Stimulated activated CD8-positive, alpha-beta memory T cell treated with anti-CD3 and anti-CD28 coated beads, Interleukin-4, amount 100 ng/mL, for 4 hours (primary cell): Measurements from ENCODE around the gene CD55.

Experiments used
- DNase-seq, 2 donors: peaks; one replicate each; pipeline ENCODE4 v3.0.0-alpha.2; 2020; ENCODE audit warnings: low read depth in 2 of 2, low spot score in 1 of 2

CD55 gene

GRCh38 chr1:207329469-207329868, 8.0 kb downstream of the CD55 start:
- DNase-seq: no peak

DNA sequence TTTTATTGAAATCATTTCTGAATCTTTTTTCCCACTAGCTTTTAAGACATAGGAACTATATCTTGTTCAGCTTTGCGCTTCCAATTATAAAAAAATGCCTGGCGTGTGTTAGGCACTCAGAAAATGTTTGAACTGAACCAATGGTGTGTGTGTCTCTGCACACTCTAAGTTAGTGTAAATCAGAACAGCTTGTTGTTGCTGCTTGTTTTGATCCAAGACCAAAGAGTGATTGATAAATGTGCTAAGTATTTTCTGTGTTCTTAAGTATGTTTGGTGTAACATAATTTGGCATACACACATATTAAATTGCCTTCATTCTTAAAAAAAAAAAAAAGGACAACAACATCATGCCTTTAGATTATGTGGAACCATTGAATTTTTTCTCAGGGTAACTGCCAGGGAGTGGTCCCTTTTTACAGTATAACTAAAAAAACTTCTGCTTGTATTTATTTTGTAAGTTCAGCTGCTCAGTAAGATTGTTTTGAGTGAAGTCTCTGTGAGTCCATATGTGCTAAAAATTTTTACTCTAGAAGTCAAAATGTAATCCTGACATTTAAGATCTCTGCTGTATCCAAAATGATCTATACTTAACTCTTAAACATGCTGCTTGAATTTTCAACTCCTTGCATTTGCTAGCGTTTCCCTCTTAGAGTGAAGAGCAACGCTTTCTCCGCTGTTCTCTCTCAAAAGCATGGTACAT, 8.7 kb downstream of the CD55 start:
- DNase-seq: no peak

- DNase-seq: no peak
These were observed 10.2 kb downstream of the CD55 start for GRCh38 chr1:207331354-207332313.

GRCh38 chr1:207333009-207333600, 11.6 kb downstream of the CD55 start:
- no peak for DNase-seq

DNA sequence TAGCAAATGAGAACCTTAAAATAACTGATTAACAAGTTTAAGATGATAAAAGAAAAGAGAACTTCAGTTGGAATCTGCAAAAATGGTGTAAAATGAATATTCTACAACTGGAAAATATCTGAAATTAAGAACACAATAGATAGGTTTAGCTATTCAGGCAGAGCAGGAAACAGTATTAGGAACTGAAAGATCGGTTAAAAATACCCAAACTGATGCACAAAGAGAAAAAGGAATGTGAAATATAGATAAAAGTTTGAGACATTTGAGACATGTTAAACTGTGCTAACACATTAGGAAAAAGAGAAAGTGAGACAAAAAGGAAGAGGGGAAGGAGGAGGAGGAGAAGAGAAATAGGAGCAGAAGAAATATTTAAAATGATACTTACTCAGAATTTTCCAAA, 12.1 kb downstream of the CD55 start:
- DNase-seq: no peak

- DNase-seq: no peak
These were observed 12.9 kb downstream of the CD55 start for GRCh38 chr1:207334337-207334736.

- no peak for DNase-seq
These were observed 13.7 kb downstream of the CD55 start for GRCh38 chr1:207335138-207335537.

- DNase-seq: no peak
These were observed 14.4 kb downstream of the CD55 start for GRCh38 chr1:207335695-207336363.

GRCh38 chr1:207336559-207337467, 15.3 kb downstream of the CD55 start:
- DNase-seq: no peak

GRCh38 chr1:207342332-207342731, 20.9 kb downstream of the CD55 start:
- DNase-seq: no peak

- DNase-seq: no peak
These were observed 22.2 kb downstream of the CD55 start for GRCh38 chr1:207343675-207344074.

GRCh38 chr1:207344221-207344620, 22.7 kb downstream of the CD55 start:
- no peak for DNase-seq

DNA sequence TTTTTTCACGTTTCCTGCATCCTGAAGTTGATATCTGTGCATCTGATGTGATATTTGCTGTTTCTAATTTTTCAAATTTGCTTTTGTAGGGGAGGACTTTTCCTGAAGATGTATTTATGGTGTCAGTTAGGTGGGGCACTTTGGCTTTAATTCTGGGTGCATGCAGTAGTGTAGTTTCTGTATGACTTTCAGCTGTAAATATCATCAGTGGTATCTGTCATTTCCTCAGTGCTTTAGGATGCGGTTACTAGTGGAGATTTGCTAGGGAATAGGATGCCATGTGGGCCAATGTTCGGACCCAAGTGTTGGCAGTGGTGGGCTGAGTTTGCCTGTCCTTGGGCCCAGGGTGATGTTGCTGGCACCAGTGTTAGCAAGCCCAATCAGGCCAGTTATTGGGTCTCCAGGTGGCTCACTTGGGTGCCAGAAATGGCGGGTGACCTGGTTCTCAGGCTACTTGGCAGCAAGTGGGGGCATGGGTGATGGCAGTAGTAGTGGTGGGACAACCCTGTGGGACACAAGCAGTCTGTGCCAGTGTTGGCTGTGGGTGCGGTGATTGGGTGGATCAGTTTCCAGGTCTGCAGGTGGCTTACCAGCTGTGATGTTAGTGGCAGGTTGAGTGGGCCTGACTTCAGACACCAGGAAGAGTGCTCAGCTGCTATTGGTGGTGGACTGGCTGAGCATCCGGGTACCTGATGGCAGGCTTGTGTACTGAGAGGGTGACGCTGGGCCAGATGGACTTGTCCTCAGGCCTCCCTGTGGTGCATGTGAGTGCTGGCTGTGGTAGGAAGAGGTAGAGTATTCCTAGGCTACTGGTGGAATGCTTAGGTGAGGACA, 24.4 kb downstream of the CD55 start:
- no peak for DNase-seq

DNA sequence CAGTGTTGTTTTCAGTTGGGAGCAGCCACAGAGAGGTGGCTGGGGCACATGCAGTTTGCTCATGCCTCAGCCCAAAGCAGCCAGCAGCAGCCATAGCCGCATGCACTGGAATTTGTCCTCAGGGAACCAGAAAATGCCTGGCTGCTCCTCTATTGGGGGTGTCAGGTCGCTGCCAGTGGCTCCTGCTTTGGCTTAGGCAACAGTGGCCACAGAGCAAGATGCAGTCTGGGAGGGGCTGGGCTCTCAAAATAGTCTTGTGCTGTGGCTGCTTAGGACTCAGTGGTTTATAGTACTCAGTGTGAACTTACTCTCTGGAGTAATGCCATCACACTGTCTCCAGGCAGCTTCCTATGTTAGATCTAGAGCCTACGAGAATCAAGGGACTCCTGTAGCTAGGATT, 25.0 kb downstream of the CD55 start:
- no peak for DNase-seq

DNA sequence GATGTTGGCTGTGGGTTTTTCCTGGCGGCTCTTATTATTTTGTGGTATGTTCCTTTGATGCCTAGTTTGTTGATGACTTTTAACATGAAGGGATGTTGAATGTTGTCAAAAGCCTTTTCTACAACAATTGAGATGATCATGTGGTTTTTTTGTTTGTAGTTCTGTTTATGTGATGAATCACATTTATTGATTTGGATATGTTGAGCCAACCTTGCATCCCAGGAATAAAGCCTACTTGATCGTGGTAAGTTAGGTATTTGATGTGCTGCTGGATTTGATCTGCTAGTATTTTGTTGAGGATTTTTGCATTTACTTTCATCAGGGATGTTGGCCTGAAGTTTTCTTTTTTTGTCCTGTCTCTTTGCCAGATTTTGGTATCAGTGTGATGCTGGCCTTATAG, 28.5 kb downstream of the CD55 start:
- no peak for DNase-seq

- no peak for DNase-seq
These were observed 31.1 kb downstream of the CD55 start for GRCh38 chr1:207352554-207352953.

- no peak for DNase-seq
These were observed 33.6 kb downstream of the CD55 start for GRCh38 chr1:207355060-207355459.

GRCh38 chr1:207355513-207356295, 34.2 kb downstream of the CD55 start:
- no peak for DNase-seq

DNA sequence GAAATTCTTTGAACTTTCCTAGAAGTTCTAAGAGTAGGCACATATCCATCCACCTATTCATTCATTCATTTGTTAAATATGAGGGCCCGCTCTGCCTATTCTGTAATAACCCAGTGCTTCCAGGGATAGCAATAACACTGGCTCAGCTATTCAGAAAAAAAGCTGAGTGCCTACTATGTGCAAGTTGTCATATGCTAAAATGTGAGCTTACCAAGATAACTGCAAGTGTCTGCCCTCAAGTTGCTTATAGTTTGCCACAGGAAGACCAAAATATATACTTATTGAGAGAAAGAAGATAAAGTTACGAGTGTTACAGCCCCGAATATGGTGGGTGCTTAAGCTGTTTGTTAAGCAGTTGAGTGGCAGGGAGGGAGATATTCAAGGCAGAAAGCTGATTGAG, 39.6 kb downstream of the CD55 start:
- DNase-seq: no peak
